ENCODE measurements around the gene CSTF3.

DNA sequence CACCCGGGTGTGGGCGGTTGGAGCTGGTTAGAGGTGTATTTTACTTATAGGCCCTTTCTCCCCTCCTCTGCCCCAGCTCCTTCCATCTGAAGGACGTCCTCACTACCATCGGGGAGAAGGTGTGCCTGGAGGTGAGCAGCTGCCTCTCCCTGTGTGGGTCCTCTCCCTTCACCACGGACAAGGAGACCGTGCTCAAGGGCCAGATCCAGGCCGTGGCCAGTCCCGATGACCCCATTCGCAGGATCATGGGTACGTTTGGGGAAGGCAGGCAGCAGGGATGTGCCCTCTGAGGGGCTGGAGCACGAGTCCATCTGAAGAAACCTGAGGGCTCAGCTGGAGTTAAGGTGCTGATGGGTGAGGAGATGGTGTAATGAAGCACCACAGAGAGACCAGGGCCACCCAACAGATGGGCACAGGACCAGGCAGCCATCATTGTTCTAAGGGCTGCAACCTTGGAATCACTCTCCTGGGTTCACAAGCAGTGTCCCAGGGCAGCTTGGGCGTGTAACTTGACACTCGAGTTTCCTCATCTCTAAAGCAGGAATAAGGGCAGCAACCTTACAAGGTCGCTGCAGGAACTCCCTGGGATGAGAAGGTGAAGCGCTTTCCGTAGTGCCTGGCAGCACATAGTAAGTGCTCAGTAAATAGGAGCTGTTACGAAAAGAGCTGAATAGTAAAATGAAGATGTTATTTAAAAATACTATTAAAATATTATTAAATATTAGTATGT lies 92.5 kb downstream of the CSTF3 start:
- no peak for TF ChIP-seq BRCA1 (IDR thresholded peaks at IDR 0.05)
- TF ChIP-seq BRCA1 (CRISPR knock-in tag; IDR thresholded peaks at IDR 0.05), result no peak
- TF ChIP-seq SIN3A (IDR thresholded peaks at IDR 0.05; ENCODE audit: borderline replicate concordance in 2 of 2, control insufficient read depth in 1 of 2, low read depth in 2 of 2, low read length in 2 of 2), result no peak
- no peak for TF ChIP-seq SRSF1 (IDR thresholded peaks at IDR 0.05; ENCODE audit: low read depth, low read length)
